Measurements from ENCODE around the gene CINP.
A peak's percentile ranks its signal among the peaks of the same experiment; 100 is the strongest.
"Not testable (repeated sequence)": the region's sequence is repeated elsewhere in the genome, so short reads cannot be mapped to it uniquely, and the experiment has no call there.

The CINP gene

GRCh38 chr14:102333390-102333789, 29.3 kb downstream of the CINP start:
- no peak overlapping the region for H3K4me3 ChIP-seq (ENCODE audit: low read depth, low read length)
- TF ChIP-seq CTCF (IDR thresholded peaks at IDR 0.05; ENCODE audit: low read depth, low read length) = no peak

- H3K4me3 ChIP-seq (ENCODE audit: low read depth, low read length) = no peak overlapping the region
- TF ChIP-seq CTCF (IDR thresholded peaks at IDR 0.05; ENCODE audit: low read depth, low read length) = no peak
Observed at GRCh38 chr14:102330806-102331205, 31.9 kb downstream of the CINP start.

- not testable (repeated sequence) for H3K4me3 ChIP-seq (ENCODE audit: low read depth, low read length)
Observed at GRCh38 chr14:102329381-102329780, 33.3 kb downstream of the CINP start.

- TF ChIP-seq CTCF (IDR thresholded peaks at IDR 0.05; ENCODE audit: low read depth, low read length) = no peak
- no peak overlapping the region for H3K4me3 ChIP-seq (ENCODE audit: low read depth, low read length)
Observed at GRCh38 chr14:102326583-102326982, 36.1 kb downstream of the CINP start.

GRCh38 chr14:102325791-102326345, 36.8 kb downstream of the CINP start:
- H3K4me3 ChIP-seq (ENCODE audit: low read depth, low read length) = no peak overlapping the region
- TF ChIP-seq CTCF (IDR thresholded peaks at IDR 0.05; ENCODE audit: low read depth, low read length) = no peak

GRCh38 chr14:102323102-102323501, 39.6 kb downstream of the CINP start:
- H3K4me3 ChIP-seq (ENCODE audit: low read depth, low read length) = no peak overlapping the region
- TF ChIP-seq CTCF (IDR thresholded peaks at IDR 0.05; ENCODE audit: low read depth, low read length) = peak; percentile 58

GRCh38 chr14:102321456-102322422, 41.0 kb downstream of the CINP start:
- TF ChIP-seq CTCF (IDR thresholded peaks at IDR 0.05; ENCODE audit: low read depth, low read length) = no peak

More at GRCh38 chr14:102321456-102322422, 41.0 kb downstream of the CINP start:
- no peak overlapping the region for H3K4me3 ChIP-seq (ENCODE audit: low read depth, low read length)

Measured in WI38 (cell line).